GM12864 (cell line): ENCODE data around the gene TMPRSS9.

Source experiments
- DNase-seq: peaks from one replicate; pipeline ENCODE4 v3.0.0-alpha.2; 2011; ENCODE audit warnings: low read depth
- H3K4me3 ChIP-seq: 2 replicates; pipeline ENCODE4 v1.5.1; 2011; ENCODE audit warnings: mild to moderate bottlenecking, low read depth, low read length, control low read depth
- TF ChIP-seq, protein P1 (sequence below): IDR thresholded peaks from 2 replicates; pipeline ENCODE4 v1.5.1; 2011; ENCODE audit warnings: low read depth, mild to moderate bottlenecking, moderate library complexity, low read length, control low read depth, inconsistent platforms; ENCODE audit errors: missing control alignments

Gene TMPRSS9

DNA sequence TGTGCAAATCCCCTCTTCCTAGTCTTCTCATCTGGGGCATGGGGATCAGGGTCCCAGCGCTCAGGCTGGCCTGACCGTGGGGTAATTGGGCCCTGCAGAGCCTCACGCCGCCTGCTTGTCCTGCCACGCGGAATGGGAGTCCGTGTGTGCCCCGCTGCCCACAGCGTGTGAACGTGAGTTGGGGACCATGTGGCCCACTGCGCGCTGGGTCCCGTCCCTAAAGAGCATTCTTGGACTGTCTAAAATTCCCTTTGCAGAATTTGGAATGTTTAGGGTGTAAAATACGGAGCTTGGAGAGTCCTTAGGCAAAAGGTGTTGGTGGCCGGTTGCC, 2.9 kb downstream of the TMPRSS9 start:
- no peak for DNase-seq
- TF ChIP-seq, protein P1, sequence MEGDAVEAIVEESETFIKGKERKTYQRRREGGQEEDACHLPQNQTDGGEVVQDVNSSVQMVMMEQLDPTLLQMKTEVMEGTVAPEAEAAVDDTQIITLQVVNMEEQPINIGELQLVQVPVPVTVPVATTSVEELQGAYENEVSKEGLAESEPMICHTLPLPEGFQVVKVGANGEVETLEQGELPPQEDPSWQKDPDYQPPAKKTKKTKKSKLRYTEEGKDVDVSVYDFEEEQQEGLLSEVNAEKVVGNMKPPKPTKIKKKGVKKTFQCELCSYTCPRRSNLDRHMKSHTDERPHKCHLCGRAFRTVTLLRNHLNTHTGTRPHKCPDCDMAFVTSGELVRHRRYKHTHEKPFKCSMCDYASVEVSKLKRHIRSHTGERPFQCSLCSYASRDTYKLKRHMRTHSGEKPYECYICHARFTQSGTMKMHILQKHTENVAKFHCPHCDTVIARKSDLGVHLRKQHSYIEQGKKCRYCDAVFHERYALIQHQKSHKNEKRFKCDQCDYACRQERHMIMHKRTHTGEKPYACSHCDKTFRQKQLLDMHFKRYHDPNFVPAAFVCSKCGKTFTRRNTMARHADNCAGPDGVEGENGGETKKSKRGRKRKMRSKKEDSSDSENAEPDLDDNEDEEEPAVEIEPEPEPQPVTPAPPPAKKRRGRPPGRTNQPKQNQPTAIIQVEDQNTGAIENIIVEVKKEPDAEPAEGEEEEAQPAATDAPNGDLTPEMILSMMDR = no peak
- H3K4me3 ChIP-seq = no peak overlapping the region

DNA sequence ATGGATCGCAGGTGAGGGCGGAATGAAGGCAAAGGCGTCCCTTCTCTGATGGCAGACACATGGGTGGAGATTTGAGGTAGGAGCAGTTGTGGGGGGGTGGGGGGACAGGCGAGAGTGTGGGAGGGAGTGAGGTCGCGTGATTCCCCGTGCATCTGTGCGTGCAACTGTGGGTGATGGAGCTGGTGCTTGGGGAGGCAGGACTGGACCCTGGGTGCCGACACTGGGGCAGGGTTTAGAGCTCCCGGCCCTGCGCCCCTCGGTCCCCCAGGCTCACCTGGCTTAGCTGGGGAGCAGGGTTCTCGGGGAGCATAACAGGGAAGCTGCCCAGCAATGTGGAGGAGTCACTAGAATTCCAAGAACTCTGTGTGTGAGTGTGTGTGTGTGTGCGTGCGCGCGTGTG, 3.4 kb downstream of the TMPRSS9 start:
- no peak for DNase-seq
- H3K4me3 ChIP-seq = no peak overlapping the region
- TF ChIP-seq, protein P1 = no peak

DNA sequence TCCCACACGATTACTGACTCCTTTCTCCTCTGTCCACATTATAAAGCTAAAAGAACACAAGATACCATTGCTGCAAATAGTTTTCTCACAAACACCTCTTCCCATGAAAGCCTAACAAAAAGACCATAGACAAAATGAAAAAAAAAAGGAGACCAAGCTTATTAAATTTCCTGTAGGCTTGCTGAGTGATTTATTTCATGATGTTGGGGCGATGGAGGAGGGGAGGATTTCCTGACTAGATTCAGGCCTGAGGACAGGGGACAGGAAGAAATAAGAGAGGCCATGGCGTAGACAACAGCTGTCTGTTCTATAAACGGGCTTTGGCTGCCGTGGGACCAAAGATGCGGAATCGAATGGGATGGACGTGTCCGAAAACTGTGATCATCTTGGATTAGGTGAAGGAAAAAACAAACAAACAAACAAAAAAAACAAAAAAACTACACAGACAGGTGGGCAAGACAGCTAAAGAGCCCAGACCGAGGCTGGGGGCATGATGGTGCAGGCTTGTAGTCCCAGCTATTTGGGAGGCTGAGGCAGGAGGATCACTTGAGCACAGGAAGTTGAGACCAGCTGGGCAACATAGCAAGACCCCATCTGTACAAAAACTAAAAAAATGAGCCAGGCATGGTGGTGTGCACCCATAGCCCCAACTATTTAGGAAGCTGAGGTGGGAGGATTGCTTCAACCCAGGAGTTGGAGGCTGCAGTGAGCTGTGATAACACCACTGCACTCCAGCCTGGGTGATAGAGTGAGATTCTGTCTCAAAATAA, 5.3 kb downstream of the TMPRSS9 start:
- TF ChIP-seq, protein P1 = no peak
- no peak overlapping the region for H3K4me3 ChIP-seq
- no peak for DNase-seq

DNA sequence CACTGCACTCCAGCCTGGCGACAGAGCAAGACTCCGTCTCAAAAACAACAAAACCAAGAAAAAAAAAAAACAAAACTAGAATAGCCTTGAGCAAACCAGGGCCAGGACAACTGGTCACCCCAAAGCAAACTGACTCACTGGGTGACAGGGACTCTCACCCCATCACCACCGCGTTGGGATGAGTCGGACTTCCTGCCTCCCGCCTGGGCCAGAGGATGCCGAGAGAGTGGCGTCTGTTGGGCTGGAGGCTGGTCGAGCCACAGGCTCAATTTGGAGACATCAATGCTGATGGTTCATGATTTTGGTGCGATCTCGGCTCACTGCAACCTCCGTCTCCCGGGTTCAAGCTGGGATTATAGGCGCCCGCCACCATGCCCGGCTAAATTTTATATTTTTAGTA, 11.6 kb downstream of the TMPRSS9 start:
- no peak overlapping the region for H3K4me3 ChIP-seq
- TF ChIP-seq, protein P1 = no peak
- no peak for DNase-seq

DNA sequence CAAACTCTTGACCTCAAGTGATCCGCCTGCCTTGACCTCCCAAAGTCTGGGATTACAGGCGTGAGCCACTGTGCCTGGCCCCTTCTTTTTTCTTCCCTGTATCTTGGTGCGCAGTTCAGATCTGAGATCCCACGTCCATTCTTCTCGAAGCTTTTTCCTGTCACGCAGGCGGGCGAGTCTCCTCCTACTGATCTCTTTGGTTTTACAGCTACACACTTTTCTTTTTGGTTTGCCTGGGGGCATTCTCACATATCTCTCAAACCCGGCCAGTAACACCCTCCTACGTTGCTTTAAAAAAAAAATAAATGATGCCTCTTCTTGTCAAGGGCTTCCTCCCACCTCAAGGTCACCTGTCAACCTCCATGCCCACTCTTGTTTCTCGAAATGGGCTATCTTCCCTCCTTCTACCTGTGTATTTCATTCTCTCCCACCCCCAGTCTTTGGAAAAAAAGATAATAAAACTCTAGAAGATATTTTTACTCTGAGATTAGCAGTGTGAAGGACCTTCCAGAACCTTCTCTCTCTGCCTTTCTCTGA, 12.1 kb downstream of the TMPRSS9 start:
- TF ChIP-seq, protein P1 = no peak
- DNase-seq = no peak
- no peak overlapping the region for H3K4me3 ChIP-seq

DNA sequence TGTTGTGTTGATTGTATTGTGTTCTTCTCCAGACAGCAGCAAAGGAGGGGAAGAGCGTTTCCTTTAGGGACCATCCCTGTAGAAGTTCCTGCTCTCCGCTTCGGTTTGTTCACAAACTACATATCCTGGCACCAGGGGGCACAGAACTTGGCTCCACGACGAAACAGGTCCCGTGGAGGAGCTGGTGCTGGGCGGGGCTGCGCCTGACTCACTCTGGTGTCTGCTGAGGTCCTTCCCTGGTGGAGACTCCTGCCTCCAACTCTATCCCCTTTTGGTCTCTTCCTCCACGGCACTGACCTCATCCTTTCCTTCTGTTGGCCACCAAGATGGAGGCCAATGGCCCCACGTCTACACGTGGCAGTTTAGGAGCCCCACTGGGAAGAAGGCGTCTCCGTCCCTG, 14.7 kb downstream of the TMPRSS9 start:
- no peak for DNase-seq
- TF ChIP-seq, protein P1 = no peak
- no peak overlapping the region for H3K4me3 ChIP-seq

DNA sequence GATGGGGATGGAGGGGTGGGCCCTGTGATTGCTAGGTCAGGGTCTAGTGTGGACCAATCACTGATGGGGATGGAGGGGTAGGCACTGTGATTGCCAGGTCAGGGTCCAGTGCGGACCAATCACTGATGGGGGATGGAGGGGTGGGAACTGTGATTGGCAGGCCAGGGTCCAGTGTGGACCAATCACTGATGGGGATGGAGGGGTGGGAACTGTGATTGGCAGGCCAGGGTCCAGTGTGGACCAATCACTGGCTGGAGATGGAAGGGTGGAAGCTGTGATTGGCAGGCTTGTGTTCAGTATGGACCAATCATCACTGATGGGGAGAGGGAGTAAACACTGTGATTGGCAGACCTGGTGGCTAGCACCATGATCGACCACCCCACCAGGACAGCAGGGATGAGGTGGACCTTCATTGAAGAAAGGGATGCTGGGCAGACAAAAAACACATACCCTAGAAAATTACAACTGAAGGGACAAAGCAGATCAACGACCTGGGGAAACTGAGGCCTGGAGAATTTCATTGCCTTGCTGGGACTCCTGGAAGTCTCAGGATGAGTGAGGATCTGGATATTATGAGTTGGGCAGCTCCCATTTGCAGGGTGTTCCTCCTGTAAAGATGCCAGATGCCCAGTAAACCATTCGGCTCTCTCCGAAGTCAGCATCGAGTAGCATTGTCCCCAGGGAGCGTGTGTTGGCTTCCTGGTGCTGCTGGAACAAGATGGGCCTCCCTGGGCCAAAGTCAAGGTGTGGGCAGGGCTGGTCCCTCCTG, 15.5 kb downstream of the TMPRSS9 start:
- no peak for DNase-seq
- no peak overlapping the region for H3K4me3 ChIP-seq
- TF ChIP-seq, protein P1 = no peak
